ENCODE results near the gene TNFRSF1B. TPM values are rescaled to one million over a fixed set of nuclear protein-coding genes. Genes with fewer than 3 reads are reported as not detected.

Gene TNFRSF1B
- total RNA-seq, 1 experiment from 2014 or later: 1.3 TPM

DNA sequence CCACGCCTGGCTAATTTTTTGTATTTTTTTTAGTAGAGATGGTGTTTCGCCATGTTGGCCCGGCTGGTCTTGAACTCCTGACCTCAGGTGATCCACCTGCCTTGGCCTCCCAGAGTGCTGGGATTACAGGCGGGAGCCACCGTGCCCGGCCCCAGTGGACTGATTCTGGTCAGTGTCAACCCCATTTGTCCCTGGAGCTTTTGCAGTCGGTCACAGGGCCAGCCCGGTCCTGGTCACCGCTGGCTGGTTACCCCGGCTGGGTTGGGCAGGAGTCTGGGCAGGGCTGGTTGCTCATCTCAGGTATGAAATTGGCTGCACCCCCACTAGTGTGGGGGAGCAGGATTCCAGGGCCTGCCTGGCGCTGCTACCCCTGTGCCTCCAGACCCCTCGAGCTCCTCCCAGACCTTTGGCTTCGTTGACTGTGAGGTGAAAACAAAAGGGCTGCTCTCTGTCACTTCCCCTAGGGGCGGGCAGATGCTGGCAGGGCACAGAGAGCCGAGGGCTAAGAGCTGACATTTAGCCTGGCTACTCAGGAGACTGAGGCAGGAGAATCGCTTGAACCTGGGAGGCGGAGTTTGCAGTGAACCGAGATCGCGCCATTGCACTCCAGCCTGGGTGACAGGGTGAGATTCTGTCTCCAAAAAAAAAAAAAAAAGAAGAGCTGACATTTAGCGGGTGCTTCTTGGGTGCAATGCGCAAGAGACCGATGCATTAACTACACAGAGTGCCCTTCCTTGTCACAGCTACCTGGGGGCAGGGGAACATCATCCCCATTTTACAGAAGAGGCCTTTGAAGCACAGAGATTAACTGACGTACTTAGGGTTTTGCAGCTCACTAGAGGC is 10.6 kb downstream of the TNFRSF1B start:
- no peaks in the 10 kb centered on the region for H3K9me3 Mint-ChIP-seq (ENCODE audit: low read depth, unreplicated experiment)

DNA sequence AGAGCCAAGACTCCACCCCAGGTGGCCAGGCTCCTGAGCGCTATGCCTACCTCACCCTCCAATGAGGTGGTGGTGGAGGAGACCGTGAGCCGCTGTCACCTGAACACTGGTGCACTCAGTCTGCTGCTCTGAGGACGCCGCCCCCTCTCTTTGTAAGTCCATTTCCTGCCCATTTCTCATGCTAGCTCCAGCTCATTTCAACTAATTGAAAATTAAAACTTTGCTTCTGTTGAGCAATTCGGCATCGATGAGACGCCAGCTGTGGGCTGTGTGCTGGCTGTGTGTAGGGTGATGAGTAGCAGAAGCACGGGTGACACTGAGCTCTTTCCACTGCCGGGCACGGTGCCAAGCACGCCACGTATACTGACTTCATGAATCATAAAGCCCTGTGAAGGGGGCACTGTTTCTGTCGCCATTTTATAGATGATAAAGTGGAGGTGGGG is 11.2 kb downstream of the TNFRSF1B start:
- TF ChIP-seq CTCF (IDR thresholded peaks at IDR 0.05; ENCODE audit: unreplicated experiment): no peak
- Mint-ChIP-seq H3K9me3 (ENCODE audit: low read depth, unreplicated experiment) (no peaks in the 10 kb centered on the region), H3K4me1 (ENCODE audit: low read depth, unreplicated experiment) (peaks cover 12% of the 10 kb centered on the region), H3K36me3 (ENCODE audit: insufficient read depth, unreplicated experiment) (no peaks in the 10 kb centered on the region), H3K27ac (ENCODE audit: unreplicated experiment) (no peak overlapping the region), H3K4me3 (ENCODE audit: low read depth, unreplicated experiment) (no peak overlapping the region), H3K27me3 (ENCODE audit: unreplicated experiment) (peaks cover 13% of the 10 kb centered on the region)
- intact Hi-C loops (cut with micrococcal nuclease; ENCODE audit: unreplicated experiment): no loop called here
- no TSS peak for BruUV-seq (replicated peaks)
- CTCF ChIA-PET: interaction anchor here (0.5 to 0.7 kb wide), 4 partner anchors 30 to 59 kb away, joined by 3 to 6 read pairs (median 4); no protein-coding TSS in a partner anchor
- peak; percentile 30 for DNase-seq

More for the DNA sequence above, 10.6 kb downstream of the TNFRSF1B start:
- intact Hi-C loops (cut with micrococcal nuclease; ENCODE audit: unreplicated experiment): no loop called here
- H3K4me1 Mint-ChIP-seq (ENCODE audit: low read depth, unreplicated experiment): peaks cover 12% of the 10 kb centered on the region
- no peak overlapping the region for H3K27ac Mint-ChIP-seq (ENCODE audit: unreplicated experiment)
- no peak for DNase-seq
- peaks cover 13% of the 10 kb centered on the region for H3K27me3 Mint-ChIP-seq (ENCODE audit: unreplicated experiment)
- no peak overlapping the region for H3K4me3 Mint-ChIP-seq (ENCODE audit: low read depth, unreplicated experiment)
- no TSS peak for BruUV-seq (replicated peaks)
- no peak for TF ChIP-seq CTCF (IDR thresholded peaks at IDR 0.05; ENCODE audit: unreplicated experiment)
- CTCF ChIA-PET: interaction anchor here (0.5 to 0.7 kb wide), 3 partner anchors 29 to 44 kb away, joined by 3 to 6 read pairs (median 6); no protein-coding TSS in a partner anchor
- no peaks in the 10 kb centered on the region for H3K36me3 Mint-ChIP-seq (ENCODE audit: insufficient read depth, unreplicated experiment)

- DNase-seq: no peak
- H3K27ac Mint-ChIP-seq (ENCODE audit: unreplicated experiment): no peak overlapping the region
- no TSS peak for BruUV-seq (replicated peaks)
These were observed 11.7 kb downstream of the TNFRSF1B start for GRCh38 chr1:12178511-12178910.

DNA sequence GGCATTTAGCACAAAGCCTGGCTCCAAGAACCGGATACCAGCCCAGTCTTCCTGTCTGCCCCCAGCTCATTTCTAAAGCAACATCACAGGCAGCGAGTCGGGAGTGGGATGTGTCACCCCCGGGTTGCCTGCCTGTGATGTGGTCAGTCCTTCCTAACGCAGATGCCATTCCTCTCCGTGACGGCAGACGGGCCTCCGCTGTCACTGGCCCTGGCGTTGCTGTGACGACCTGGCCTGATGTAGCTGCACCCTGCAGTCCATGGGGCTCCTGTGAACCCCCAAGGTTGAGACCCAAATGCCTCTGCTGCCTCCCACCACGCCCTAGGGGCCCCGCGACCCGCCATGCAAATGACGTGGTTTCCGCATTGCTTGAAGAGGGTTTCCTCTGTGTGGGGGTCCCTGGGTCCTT is 12.3 kb downstream of the TNFRSF1B start:
- DNase-seq: no peak
- no peaks in the 10 kb centered on the region for H3K36me3 Mint-ChIP-seq (ENCODE audit: insufficient read depth, unreplicated experiment)
- BruUV-seq (replicated peaks): no TSS peak
- H3K4me1 Mint-ChIP-seq (ENCODE audit: low read depth, unreplicated experiment): peaks cover 21% of the 10 kb centered on the region
- no peaks in the 10 kb centered on the region for H3K9me3 Mint-ChIP-seq (ENCODE audit: low read depth, unreplicated experiment)
- H3K27me3 Mint-ChIP-seq (ENCODE audit: unreplicated experiment): peaks cover 13% of the 10 kb centered on the region
- H3K27ac Mint-ChIP-seq (ENCODE audit: unreplicated experiment): no peak overlapping the region
- TF ChIP-seq CTCF (IDR thresholded peaks at IDR 0.05; ENCODE audit: unreplicated experiment): no peak
- CTCF ChIA-PET: no interaction called here
- H3K4me3 Mint-ChIP-seq (ENCODE audit: low read depth, unreplicated experiment): no peak overlapping the region
- intact Hi-C loops (cut with micrococcal nuclease; ENCODE audit: unreplicated experiment): no loop called here

More at GRCh38 chr1:12178511-12178910, 11.7 kb downstream of the TNFRSF1B start:
- Mint-ChIP-seq H3K36me3 (ENCODE audit: insufficient read depth, unreplicated experiment) (no peaks in the 10 kb centered on the region), H3K9me3 (ENCODE audit: low read depth, unreplicated experiment) (no peaks in the 10 kb centered on the region), H3K4me1 (ENCODE audit: low read depth, unreplicated experiment) (peaks cover 14% of the 10 kb centered on the region), H3K27me3 (ENCODE audit: unreplicated experiment) (peaks cover 13% of the 10 kb centered on the region), H3K4me3 (ENCODE audit: low read depth, unreplicated experiment) (no peak overlapping the region)
- TF ChIP-seq CTCF (IDR thresholded peaks at IDR 0.05; ENCODE audit: unreplicated experiment): no peak
- CTCF ChIA-PET: interaction anchor here (0.6 kb wide), 1 partner anchor 59 kb away, joined by 3 read pairs; no protein-coding TSS in a partner anchor
- intact Hi-C loops (cut with micrococcal nuclease; ENCODE audit: unreplicated experiment): no loop called here

Data from Calu3 (cell line).